Psoas muscle (tissue), 8 donors: ENCODE results near the gene PCBP2. TPM values are rescaled to one million over a fixed set of nuclear protein-coding genes. Genes with fewer than 3 reads are reported as not detected.

Experiments used
- ATAC-seq, 4 donors: fragments of 200-7000 bp; cut with Tn5 transposase; one replicate each; pipeline ENCODE4 v1.9.1; 2020; ENCODE audit warnings: moderate library complexity in 3 of 4, mild to moderate bottlenecking in 2 of 4
- DNase-seq, 2 donors: peaks; one replicate each; pipeline ENCODE4 v3.0.0-alpha.2; 2020
- H3K27ac ChIP-seq: fragments of 200-600 bp; one replicate; pipeline ENCODE4 v1.8.0; 2022
- H3K27me3 ChIP-seq, 3 donors: fragments of 200-600 bp in 1 of 3; one replicate each; pipeline versions ENCODE4 v1.6.1 to v1.8.0; 2013 to 2022; ENCODE audit warnings: low read length in 2 of 3, mild to moderate bottlenecking in 2 of 3, moderate library complexity in 1 of 3; ENCODE audit not compliant: insufficient read depth in 3 of 3
- H3K36me3 ChIP-seq, 2 donors: fragments of 200-600 bp in 1 of 2; one replicate each; pipeline versions ENCODE4 v1.6.1 to v1.8.0; 2013 to 2022; ENCODE audit warnings: low read depth in 1 of 2, mild to moderate bottlenecking in 1 of 2, moderate library complexity in 1 of 2; ENCODE audit not compliant: insufficient read depth in 1 of 2
- H3K4me1 ChIP-seq: fragments of 200-600 bp; one replicate; pipeline ENCODE4 v1.8.0; 2022
- H3K4me3 ChIP-seq: fragments of 200-600 bp; one replicate; pipeline ENCODE4 v1.8.0; 2022; ENCODE audit warnings: mild to moderate bottlenecking
- H3K9me3 ChIP-seq: fragments of 200-600 bp; one replicate; pipeline ENCODE4 v1.8.0; 2022
- WGBS, 3 donors: extraction: QIAGEN DNeasy Blood & Tissue Kit; methylation state at CpG; one replicate each; pipeline versions ENCODE4 v1.1.6 to v1.1.7; 2013; 5-methylcytosine and 5-hydroxymethylcytosine counted together
- intact Hi-C, 2 donors: fragments of 100-400 bp; cut with DNase I; formaldehyde crosslinking; loops; one replicate each; pipeline versions ENCODE4 v1.11.0 to v1.14.2; 2022
- polyA plus RNA-seq, 3 donors: library from polyadenylated mRNA; stranded (reverse); fragments of 200-250 nt; gene quantifications; one replicate each; pipeline ENCODE4 v1.2.3, GENCODE V29; 2013
- total RNA-seq, 4 donors: library from RNA; stranded (reverse); fragmentation: NEBNext Ultra II Directional in 2 of 4; extraction: Animal tissue kit (Norgen Biotek cat#: 25700) in 2 of 4; gene quantifications; one replicate each; pipeline versions ENCODE4 v1.2.1 to v1.2.4, GENCODE V29; 2021 to 2023
- TF ChIP-seq, protein P1 (sequence below): fragments of 200-600 bp; IDR thresholded peaks from one replicate; pipeline ENCODE4 v1.8.0; 2022; ENCODE audit warnings: antibody characterized with exemption
- donor health status: healthy with polysubstance abuse.
- donor health status: DM: no; HTN: no; CAD: no; lungs with moderate emphysema.
- donor health status: Bipolar disorder and iron deficiency.
- donor health status: healthy.
- donor health status: DM: yes; HTN: yes; CAD: no.
- donor health status: DM: no; HTN: no; CAD: no.
- donor health status: DM: no; HTN: no; CAD: no.
- donor health status: DM: yes; HTN: yes; CAD: no.

Gene PCBP2
- total and polyA plus RNA-seq, 7 donors: 254 to 507 (median 412) TPM

DNA sequence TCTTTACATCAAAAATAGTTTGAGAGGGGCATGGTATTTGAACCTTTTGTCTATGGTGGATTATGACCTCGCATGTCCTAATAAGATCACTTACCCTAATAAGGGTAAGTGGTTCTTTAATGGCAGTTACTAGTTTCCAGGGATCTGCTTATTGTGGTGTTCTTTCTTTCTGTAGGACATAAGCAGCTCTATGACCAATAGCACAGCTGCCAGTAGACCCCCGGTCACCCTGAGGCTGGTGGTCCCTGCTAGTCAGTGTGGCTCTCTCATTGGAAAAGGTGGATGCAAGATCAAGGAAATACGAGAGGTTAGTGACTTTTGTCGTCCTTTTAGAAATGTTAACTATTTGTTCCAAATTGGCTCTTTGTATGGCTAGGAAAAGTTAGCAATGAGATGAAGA lies 7.2 kb downstream of the PCBP2 start:
- Histone ChIP-seq H3K4me3 (no peak overlapping the region), H3K27ac (no peak overlapping the region), H3K4me1 (peaks cover 81% of the 10 kb centered on the region), H3K9me3 (no peaks in the 10 kb centered on the region), H3K36me3 (peaks cover 42 to 100% of the 10 kb centered on the region in 2 donors), H3K27me3 (no peaks in the 10 kb centered on the region)
- no peak for ATAC-seq
- WGBS, 3 donors: 48 to 64% (median 51%) methylated on average over 4 of the region's 4 CpGs
- TF ChIP-seq, protein P1, sequence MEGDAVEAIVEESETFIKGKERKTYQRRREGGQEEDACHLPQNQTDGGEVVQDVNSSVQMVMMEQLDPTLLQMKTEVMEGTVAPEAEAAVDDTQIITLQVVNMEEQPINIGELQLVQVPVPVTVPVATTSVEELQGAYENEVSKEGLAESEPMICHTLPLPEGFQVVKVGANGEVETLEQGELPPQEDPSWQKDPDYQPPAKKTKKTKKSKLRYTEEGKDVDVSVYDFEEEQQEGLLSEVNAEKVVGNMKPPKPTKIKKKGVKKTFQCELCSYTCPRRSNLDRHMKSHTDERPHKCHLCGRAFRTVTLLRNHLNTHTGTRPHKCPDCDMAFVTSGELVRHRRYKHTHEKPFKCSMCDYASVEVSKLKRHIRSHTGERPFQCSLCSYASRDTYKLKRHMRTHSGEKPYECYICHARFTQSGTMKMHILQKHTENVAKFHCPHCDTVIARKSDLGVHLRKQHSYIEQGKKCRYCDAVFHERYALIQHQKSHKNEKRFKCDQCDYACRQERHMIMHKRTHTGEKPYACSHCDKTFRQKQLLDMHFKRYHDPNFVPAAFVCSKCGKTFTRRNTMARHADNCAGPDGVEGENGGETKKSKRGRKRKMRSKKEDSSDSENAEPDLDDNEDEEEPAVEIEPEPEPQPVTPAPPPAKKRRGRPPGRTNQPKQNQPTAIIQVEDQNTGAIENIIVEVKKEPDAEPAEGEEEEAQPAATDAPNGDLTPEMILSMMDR: no peak
- intact Hi-C loops: loop anchor here in 1 of 2 donors (5.0 kb wide), 1 partner anchor 33 kb away; no protein-coding TSS in a partner anchor
- no peak for DNase-seq

DNA sequence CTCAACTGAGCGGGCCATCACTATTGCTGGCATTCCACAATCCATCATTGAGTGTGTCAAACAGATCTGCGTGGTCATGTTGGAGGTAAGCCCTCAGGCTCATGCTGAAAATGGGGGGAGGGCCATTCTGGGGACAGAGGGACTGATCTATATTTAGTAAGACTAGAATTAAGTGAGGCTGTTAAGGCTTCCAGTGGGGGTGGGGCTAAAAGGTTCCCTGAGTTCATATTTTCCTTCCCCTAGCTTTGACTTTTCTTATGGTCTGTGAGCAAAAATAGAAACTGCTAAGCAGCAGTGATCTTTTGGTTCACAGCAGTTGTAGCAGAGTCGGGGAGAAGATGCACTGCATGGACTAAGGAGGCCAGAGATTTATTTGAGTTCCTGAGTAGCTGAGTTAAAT lies 9.2 kb downstream of the PCBP2 start:
- Histone ChIP-seq H3K4me3 (peak overlapping the region; percentile 13), H3K9me3 (no peaks in the 10 kb centered on the region), H3K27ac (peak overlapping the region; percentile 64), H3K27me3 (no peaks in the 10 kb centered on the region), H3K4me1 (peaks cover 86% of the 10 kb centered on the region), H3K36me3 (peaks cover 48 to 100% of the 10 kb centered on the region in 2 donors)
- WGBS, 3 donors: 29 to 37% (median 32%) methylated on average over 3 of the region's 3 CpGs
- intact Hi-C loops: no loop called here
- ATAC-seq: peak; percentile 83 to 93 (median 88)
- TF ChIP-seq, protein P1: no peak
- DNase-seq: peak; percentile 38 to 73

DNA sequence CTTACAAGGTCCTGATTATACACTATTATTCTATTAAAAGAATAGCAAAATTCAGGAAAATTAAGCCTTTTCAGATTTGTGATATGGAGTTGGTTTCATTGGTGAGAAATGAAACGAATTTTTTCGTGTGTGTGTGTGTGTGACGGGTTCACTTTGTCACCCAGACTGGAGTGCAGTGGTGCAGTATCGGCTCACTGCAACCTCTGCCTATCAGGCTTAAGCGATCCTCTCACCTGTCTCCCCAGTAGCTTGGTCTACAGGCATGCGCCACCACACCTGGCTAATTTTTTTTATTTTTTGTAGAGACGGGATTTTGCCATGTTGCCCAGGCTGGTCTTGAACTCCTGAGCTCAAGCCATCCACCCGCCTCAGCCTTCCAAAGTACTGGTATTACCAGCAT lies 9.7 kb downstream of the PCBP2 start:
- Histone ChIP-seq H3K36me3 (peaks cover 45 to 100% of the 10 kb centered on the region in 2 donors), H3K27ac (peak overlapping the region; percentile 64), H3K4me3 (peak overlapping the region; percentile 2), H3K9me3 (no peaks in the 10 kb centered on the region), H3K27me3 (no peaks in the 10 kb centered on the region), H3K4me1 (peaks cover 88% of the 10 kb centered on the region)
- TF ChIP-seq, protein P1: no peak
- ATAC-seq (no peak), DNase-seq (no peak)
- intact Hi-C loops: no loop called here
- WGBS, 3 donors: 45 to 68% (median 50%) methylated on average over 8 of the region's 8 CpGs

DNA sequence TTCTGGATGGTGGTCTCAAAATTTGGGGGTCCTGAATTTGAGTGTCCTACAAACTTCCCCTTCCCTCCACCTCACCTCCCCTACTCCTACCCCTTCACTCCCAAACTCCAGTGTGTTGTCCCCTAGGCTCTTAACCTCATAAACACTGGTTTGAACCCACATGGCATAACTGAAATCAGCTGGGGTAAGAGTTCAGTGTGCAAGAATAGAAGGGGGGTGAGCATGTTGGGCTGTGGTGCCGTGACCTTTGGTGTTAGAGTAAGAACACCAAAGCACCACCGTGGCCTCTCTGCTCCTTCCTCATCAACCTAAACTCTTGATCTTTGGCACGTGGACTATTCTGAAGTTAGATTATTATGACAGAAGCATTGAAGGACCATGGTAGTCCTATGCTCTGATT lies 11.0 kb downstream of the PCBP2 start:
- no peaks in the 10 kb centered on the region for H3K27me3 ChIP-seq
- peaks cover 52 to 100% of the 10 kb centered on the region in 2 donors for H3K36me3 ChIP-seq
- H3K4me3 ChIP-seq: no peak overlapping the region
- no peak for ATAC-seq
- peaks cover 91% of the 10 kb centered on the region for H3K4me1 ChIP-seq
- H3K9me3 ChIP-seq: no peaks in the 10 kb centered on the region
- WGBS, 3 donors: 28 to 41% (median 40%) methylated on average over 3 of the region's 3 CpGs
- TF ChIP-seq, protein P1: no peak
- intact Hi-C loops: no loop called here
- peak overlapping the region; percentile 66 for H3K27ac ChIP-seq
- no peak for DNase-seq
